ENCODE data around the gene EGFLAM.
"Not testable (repeated sequence)": the region's sequence is repeated elsewhere in the genome, so short reads cannot be mapped to it uniquely, and the experiment has no call there.

EGFLAM gene

GRCh38 chr5:38331831-38332230 is 73.5 kb downstream of the EGFLAM start:
- no peak for DNase-seq

GRCh38 chr5:38333181-38333580 is 74.8 kb downstream of the EGFLAM start:
- DNase-seq, result not testable (repeated sequence)

- no peak for DNase-seq
Observed at GRCh38 chr5:38338455-38338854, 80.1 kb downstream of the EGFLAM start.

DNA sequence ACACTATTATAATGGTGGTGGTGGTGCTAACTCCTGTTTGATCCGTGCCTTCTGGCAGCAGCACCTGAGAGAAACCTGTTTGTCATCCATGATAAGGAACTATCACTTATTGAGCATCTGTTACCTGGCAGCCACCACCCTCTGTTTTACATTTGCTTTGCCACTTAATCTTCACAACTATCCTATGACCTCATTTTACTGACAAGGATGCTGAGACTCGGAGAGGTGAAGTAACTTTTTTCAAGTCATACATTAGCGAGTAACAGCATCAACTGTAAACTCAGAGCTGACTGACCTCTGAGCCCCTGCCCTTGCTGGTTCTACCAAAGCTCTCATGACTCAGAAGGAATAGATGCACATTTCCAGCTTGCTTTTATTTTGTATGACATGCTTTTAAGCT is 81.1 kb downstream of the EGFLAM start:
- no peak for DNase-seq

GRCh38 chr5:38341056-38341455 is 82.7 kb downstream of the EGFLAM start:
- no peak for DNase-seq

DNA sequence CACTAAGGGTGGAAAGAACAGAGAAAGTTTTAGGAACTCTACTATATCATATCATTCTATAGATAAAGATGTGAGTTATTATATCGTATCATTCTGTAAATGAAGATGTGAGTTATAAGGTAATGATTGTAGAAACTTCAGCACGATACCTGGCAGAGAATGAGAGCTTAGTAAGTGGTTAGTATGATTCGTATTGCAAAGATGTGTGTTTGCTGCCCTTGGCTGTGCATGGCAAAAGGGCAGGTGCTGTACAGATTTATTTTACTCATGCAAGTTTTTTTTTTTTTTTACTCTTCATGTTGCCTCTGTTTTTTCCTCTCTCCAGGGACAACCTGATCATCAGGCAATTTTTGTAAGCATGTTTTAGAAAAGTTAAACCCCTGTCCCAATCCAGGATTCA is 83.3 kb downstream of the EGFLAM start:
- DNase-seq, result no peak

GRCh38 chr5:38342261-38342660 is 83.9 kb downstream of the EGFLAM start:
- DNase-seq, result no peak

- DNase-seq, result no peak
Observed at GRCh38 chr5:38344891-38345290, 86.5 kb downstream of the EGFLAM start.

DNA sequence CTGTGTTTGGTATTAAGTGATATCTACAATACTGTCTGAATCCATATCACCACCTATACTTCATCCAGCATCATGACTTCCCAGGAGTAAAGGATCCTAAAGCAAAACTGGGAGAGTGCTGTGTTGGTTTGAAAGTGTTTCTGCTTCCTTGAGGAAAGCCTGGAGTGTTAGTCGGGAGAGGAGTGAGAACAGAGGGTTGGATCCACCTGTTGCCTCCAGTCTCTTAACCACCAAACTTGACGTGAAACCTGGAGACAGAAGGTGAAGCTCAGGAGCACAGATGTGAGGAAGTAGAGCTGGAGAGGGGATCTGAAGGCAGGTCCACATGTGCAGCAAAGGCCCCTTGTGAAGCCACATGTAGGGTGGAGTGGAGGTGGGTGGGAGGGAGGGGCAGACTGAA is 88.2 kb downstream of the EGFLAM start:
- DNase-seq, result no peak

DNA sequence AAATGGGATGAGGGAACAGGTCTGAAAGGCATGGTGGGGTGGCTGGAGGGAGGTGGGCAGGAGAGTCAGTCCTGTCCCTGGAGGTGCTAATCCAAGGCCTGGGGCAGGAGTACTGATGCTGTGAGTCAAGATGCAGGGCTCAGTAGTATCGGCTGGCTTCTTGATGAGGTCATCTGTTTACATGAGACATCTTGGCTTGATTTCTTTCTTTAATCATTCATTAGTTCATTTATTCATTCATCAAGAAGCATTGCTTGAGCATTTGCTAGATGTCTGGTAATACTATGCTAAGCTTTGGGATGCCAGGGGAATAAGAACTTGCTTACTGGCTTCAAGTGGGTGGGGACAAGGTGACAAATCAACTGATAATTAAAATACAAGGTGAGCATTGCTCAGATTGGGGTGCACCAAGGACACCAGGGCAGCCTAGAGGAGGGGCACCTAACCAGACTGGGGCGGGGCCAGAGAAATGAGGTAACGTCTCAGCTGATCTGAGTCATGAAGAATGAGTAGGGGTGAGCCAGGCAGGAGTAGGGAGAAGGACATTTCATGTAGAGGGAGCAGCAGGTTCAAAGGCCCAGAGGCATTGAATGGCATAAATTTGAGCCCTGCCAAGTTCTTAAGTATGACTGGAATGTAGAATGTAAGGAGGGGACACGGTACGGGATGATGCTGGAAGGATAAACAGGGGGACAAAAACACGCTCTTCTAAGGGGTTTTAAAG is 88.8 kb downstream of the EGFLAM start:
- no peak for DNase-seq

DNA sequence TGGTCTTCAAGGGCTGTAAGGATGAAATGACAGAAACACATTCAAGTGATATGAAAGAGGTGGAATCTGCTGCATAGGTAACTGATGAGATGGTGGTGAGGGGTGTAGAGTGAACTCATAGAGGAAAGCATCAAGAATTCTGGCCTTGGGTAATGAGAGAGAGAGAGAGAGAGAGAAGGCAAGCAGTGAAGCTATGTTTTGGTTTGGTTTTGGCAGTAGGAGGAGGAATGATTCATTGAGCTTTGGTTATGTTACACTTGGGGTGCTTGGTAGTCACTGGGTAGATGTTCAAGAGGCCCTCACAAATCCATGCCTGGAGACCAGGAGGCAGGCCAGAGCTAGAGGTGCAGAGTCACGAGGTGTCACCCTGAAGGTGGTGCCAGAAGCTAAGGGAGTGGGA is 89.5 kb downstream of the EGFLAM start:
- no peak for DNase-seq

DNA sequence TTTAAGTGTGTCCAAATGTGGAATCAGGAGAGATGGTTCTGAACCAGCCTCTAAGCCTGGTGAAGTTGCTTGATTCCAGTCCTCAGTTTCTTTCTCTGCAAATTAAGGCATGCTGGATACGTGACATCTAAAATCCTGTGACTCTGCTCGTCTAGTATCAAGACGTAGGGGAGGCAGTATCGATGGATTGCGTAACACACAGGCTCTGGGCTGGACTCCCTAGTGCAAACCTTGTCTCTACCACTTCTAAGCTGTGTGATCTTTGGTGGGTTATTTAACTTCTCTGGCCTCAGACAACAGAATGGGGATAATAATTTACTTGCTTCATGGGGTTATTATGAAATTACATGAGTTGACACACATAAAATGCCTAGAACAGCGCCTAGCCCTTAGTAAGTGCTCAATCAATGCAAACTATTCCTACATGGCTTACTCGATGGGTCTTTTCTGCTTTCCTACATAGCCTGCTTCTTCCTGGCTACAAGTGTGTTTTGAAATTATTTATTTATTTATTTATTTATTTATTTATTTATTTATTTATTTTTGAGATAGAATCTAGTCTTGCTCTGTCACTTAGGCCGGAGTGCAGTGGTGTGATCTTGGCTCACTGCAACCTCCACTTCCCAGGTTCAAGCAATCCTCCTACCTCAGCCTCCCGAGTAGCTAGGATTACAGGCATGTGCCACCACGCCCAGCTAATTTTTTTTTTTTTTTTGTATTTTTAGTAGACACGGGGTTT is 102.1 kb downstream of the EGFLAM start:
- DNase-seq, result no peak

DNA sequence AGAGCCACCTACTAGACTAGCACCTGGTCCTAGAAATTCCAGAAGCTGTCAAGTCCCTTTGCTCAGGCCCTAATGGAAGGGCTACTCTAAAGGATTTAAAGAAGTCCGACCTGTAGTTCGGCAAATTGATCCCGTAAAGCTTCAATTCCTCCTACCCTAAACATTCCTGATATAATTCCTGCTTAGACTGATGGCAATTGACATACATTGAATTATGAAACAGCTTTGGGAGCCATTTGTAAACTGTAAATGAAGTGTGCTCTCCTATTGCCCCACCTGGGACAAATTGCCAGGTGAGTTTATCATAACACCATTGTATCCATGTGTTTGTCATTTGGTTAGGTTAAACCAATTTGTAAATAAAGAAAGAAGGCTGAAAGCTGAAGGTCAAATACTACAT is 104.4 kb downstream of the EGFLAM start:
- no peak for DNase-seq

- no peak for DNase-seq
Observed at GRCh38 chr5:38364825-38365224, 106.5 kb downstream of the EGFLAM start.

DNA sequence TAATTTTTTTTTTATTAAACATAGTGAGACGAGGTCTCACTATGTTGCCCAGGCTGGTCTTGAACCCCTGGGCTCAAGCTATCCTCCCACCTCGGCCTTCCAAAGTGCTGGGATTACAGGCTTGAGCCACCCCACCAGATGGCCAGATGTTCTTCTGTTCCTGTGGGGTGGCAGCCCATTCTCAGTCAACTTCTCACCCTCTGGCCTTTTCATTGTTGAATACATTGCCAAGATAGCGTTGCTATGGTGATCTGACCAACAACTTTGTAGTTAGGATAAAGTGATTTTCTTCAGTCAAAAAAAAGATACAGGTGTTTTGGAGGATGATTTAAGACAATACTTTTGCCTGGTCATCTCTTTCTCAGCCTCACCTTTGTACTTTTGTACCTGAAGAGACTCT is 109.1 kb downstream of the EGFLAM start:
- DNase-seq, result no peak

- DNase-seq, result no peak
Observed at GRCh38 chr5:38367966-38368365, 109.6 kb downstream of the EGFLAM start.

GRCh38 chr5:38369692-38370091 is 111.3 kb downstream of the EGFLAM start:
- DNase-seq, result no peak

DNA sequence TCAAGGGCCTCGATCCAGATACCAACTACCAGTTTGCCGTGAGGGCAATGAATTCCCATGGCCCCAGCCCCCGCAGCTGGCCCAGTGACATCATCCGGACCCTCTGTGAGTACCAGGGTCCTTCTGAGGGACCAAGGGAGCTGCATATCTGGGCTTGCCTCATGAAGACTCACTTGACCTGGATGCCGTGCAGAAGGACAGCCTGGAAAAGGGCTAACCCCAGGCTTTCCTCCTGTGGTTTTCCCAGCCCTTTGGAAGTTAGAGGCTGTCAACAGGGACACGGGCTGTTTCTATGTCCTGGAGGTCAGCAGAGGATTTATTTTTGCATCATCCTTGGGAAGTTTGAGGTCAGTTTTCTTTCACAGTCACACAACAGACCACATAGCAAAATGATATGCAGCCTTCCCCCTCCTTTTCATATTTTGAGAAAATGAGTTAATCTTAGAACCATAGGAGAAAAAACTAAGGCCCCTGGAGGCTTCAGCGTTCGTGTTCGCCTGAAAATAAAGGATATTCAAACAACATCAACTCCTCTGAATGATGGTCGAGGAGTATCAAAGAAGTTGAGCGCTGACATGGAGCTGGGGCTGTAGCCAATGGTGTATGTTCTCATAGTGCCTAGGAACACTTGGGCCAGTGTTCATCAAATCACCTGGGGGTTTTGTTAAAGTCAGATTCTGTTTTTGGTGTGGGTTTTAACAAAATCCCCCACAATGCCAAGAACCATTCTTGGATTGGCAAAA is 112.2 kb downstream of the EGFLAM start:
- DNase-seq, result no peak

- no peak for DNase-seq
Observed at GRCh38 chr5:38371596-38371995, 113.2 kb downstream of the EGFLAM start.

- DNase-seq, result no peak
Observed at GRCh38 chr5:38373743-38374142, 115.4 kb downstream of the EGFLAM start.

- DNase-seq, result no peak
Observed at GRCh38 chr5:38375423-38375822, 117.1 kb downstream of the EGFLAM start.

DNA sequence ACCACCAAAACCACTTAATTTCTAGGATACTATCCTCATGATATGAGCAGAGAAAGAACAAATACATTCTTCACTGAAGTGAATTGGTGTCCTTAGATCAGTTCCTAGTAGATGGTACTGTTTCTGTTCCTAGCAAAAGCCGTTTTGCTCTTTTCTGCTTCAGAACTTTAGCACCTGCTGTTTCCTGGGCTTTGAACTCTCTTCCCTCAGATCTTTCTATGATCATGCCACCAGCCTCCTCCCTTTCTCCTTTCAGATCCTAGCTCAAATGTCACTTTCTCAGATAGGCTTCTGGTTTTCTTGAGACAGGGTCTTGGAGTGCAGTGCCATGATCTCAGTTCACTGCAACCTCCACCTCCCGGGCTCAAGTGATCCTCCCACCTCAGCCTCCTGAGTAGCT is 118.0 kb downstream of the EGFLAM start:
- DNase-seq, result no peak

DNA sequence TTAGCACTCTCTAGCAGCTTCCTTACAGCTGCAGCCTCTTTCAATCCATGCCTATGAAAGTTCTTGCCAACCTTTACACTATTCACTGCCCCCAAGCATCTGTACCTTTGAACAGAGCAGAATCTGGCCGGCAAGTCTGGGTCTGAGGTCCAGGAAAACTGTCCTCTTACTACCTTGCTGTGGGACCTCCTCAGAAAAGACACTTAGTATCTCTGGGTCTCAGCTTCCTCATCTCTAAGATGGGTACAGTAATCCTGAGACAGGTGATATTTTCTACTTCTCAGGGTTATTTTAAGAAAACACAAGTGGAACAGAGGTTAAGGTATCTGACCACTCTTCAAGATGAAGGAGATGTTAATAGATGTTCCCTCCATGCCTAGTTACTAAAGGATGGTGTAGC is 120.2 kb downstream of the EGFLAM start:
- no peak for DNase-seq

GRCh38 chr5:38379350-38379937 is 121.1 kb downstream of the EGFLAM start:
- no peak for DNase-seq
